Germinal center (tissue), 1 donor: Measurements from ENCODE around the gene ASIC4.

Source experiments
- DNase-seq: peaks from one replicate; pipeline ENCODE4 v3.0.0; 2012; ENCODE audit warnings: mixed read lengths, low spot score

Gene ASIC4

DNA sequence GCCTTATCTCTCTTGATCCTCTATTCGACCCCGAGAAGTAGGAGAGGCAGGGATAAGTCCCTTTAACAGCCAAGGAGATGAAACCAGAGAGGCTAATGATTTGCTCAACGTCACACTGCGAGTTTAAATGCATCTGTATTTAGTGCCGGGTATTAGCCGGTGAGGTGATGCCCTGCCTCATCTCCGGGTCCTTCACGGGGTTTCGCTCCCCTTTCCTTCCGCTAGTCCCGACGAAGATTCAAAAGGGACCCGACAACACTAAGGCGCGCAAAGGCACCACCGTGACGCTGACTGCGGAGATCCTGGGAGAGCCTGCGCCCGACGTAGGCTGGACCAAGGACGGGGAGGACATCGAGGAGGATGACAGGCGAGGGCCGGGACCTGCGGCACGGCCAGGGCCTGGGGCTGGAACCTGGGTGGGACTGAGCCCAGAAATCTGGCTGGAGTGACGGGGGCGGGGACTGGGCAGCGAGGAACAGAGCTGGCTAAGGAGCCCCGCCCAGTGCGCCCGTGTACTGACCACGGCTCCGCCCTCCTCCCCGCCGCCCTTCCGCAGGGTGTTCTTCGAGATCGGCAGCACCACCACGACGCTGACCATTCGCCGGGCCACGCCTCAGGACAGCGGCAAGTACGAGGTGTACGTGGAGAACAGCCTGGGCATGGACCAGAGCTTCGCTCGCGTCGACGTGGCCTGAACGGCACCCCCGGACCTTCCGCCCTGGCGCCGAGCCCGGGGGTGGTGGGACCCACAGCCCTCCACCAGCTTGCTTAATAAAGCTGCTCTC is 16.6 kb upstream of the ASIC4 start:
- DNase-seq, result peak; percentile 48

DNA sequence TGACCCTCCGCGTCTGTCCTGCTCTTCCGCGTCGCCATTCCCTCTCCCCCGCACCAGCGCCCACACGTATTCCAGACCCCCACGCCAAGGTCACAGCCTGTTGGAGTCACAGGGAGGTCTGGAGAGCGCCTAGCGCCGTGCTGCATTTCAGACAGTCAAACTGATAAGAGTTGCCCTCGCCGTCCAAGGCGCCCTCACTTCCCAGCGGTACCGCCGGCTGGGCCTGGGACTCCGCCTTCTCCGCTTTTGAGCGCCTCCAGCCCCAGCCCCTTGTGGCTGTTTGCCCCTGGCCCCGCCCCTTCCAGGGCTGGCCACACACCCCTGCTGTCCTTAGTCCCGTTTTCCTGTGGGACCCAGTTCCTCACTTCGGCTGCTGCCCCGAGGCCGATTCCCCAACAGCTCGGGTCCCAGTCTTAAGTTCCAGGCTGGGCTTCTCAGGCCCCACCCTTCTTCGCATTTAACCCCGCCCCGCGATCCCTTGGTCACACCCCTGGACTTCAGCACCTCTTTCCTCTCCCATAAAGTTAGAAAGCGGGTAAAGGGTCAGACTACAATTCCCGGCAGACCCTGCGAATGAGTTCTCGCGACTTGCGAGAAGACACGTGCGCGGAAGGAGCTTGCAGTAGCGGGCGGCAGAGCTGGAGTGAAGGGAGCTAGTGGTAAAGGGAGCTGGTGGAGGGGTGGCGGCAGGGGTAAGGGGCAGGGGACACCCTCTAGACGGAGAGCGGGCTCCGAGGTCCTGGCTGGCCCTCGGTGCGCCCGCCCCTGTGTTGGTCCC is 15.8 kb upstream of the ASIC4 start, which contains the start of gene GMPPA:
Gene GMPPA (plus strand): TSS at position 612 of the 778 bp plus-strand sequence. CDS start 1,085 bp downstream, outside the sequence.
- DNase-seq, result peak; percentile 97

DNA sequence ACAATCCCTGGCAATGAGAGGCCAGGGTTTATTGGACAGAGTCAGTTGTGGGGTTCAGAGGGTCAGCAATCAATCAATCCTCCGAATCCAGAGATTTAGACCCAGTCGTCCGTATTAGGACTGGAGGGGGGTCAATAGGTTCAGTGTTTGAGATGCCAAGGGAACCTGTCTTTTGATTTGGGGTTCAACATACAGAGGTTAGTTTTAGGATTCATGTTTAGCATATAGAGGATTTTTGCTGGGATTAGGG is 15.3 kb upstream of the ASIC4 start:
- no peak for DNase-seq

DNA sequence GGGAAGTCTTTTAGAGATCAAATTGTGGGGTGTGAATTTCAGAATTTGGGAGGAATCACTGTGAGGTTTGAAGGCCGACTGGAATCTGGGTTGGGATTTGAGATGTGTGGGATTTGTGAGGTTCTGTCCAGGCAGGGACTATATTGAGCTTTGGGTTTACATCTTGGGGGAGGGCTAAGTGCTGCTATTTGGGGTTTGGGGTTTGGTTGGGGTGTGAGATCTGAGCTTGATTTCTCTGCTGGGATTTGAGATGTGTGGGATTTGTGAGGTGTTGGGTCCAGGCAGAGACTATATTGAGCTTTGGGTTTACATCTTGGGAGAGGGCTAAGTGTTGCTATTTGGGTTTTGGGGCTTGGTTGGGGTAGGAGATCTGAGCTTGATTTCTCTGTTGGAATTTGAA is 14.7 kb upstream of the ASIC4 start:
- DNase-seq, result no peak

DNA sequence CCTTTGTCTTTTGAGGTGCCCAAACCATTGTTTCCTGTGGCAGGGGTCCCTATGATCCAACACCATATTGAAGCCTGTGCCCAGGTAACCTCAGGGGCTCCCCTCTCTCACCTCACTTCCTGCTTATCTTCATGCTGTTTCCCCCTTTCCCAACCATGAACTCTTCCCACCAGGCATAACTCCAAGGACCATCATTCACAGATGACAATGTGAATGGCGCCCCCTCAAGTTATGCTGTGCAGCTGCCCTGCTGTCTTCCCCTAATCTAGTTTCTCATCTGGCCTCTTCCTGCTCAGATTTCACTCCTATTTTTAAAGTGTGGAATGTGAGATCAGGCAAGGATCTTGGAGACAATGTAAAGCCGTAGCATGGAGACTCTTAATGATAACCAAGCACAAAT is 14.1 kb upstream of the ASIC4 start:
- DNase-seq, result no peak

DNA sequence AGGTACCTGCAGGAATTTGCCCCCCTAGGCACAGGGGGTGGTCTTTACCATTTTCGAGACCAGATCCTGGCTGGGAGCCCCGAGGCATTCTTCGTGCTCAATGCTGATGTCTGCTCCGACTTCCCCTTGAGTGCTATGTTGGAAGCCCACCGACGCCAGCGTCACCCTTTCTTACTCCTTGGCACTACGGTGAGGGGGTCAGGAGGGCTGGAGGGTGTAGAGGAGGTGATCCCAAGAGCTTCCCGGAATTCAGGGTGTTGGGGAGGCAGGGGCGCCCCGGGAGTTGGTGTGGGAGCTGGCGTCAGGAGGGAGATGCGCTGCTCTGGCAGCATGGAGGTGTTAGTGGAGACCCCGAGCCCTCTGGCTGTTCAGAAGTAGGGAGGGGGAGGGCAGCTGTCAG is 12.4 kb upstream of the ASIC4 start:
- DNase-seq, result no peak

DNA sequence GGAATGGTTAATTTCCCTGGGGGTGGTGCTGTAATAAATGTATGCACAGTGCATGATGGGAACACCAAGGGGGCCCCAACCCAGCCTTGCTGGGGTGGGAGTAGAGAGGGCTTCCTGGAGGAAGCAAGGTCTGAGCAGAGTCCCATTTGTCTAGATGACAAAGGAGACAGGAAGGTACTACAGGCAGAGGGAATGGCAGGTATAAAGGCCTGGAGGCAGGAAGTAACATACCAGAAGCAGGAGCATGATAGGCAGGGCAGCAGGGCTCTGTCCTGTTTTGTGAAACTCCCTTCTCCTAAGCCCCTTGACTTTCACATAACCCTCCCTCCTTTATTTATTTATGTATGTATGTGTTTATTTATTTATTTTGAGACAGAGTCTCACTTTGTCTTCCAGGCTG is 11.7 kb upstream of the ASIC4 start:
- no peak for DNase-seq

DNA sequence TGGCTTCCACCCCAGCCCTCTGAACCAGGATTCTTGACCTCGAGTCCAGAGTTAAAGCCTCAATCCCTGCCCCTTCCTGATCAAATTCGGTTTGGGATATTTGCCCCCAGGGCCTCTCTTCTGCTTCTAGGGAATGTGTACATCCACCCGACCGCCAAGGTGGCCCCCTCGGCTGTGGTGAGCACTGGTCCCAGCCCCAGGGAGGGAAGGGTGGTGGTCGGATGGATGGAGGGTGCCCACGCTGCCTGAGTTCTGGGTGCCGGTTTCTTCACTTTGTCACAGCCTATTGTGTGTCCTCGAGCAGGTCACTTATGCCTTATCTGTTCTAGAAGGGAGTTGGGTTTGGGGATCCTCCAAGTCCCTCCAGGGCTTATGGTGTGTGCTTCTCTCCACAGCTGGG is 8.7 kb upstream of the ASIC4 start:
- no peak for DNase-seq

DNA sequence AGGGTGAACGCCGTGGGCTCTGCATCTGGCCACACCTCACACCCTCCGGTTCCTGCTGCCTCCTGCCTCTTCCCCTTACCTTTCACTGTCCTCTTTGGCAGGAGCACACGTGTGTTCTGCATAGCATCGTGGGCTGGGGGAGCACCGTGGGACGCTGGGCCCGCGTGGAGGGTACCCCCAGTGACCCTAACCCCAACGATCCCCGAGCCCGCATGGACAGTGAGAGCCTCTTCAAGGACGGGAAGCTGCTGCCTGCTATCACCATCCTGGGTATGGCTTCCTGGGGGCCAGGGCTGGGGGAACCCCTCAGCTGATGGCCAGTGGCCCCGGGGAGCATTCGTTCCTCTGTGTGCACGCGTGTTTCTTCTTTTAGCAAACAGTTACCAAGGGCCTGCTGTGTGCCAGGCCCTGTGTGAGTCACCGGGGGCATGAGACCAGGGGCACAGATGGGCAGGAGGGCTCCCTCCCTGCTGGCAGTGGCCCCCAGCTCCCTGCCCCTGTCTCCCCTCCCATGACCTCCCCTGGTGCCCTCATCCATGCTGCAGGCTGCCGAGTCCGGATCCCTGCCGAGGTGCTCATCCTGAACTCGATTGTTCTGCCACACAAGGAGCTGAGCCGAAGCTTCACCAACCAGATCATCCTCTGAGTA is 8.0 kb upstream of the ASIC4 start:
- DNase-seq, result no peak

DNA sequence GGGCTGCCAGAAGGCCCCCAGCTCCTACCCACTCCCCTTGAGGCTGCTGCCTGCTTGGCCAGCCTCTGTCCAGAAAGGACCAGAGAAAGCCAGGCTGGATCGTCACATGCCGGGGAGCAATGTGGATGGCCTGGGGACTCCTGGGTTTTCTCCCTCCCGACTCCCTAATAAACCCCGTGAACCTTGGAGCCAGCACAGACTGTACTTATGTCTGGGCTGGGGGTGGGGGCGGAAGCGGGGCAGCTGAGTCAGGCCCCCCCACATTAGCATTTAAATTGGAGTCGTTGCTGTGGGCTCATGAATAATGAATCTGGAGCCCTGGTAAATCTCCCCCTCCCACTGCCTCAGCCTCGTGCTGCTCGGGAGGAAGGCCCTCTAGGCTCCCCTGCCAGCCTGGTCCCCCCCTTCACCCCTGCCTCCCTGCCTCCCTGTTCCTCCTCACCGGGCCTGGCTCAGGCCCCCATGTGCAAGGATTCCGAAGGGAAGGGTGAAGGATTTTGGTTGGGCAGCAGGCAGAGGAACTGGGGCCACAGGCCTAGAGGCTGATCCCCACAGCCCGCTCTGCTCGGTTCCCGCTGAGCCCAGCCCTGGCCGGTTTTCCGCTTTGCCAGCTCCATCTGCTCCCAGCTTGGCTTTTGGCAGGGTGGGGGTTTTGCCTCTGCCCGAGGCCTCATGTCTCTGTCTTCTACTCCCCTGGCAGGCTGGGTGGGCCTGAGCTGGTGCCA is 7.3 kb upstream of the ASIC4 start:
- DNase-seq, result no peak

DNA sequence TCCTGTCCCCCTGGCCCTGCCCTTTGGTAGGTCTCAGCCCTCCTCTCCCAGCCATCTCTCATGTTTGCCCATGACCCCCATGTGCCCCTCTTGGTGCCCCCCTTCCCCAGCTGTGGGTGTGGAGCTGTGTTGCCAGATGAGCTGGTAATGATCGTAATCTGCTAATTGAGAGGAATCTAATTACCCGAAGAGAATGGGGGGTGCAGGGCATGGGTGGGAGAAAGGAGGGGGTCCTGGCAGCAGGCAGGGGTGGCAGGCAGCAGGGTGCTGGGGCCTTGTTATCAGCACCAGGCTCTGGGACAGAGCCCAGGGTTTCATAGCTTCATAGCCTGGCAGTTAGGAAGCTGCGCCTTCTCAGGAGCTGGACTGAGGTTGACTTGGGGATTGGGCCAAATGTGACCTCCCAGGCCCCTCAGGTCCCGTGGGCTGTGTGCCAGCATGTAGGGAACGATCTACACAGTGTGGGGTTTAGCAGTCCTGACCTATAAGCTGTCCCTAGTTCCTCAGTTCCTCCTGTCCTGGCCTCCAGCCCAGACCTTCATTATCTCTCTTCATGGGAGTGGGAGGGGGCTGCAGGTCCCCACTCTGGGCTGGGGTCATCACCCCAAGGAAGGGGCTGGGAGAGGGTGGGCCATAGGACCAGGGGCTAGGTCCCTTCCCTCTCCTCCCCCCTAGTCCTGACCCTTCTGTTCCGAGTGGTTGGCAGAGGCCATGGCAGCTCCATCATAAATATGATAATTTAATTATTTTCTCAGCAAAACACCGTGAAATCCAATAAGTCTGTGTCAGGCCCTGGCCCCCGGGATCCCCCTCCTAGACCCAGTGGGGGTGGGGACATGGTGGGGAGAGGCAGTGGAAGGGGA is 6.5 kb upstream of the ASIC4 start:
- no peak for DNase-seq

DNA sequence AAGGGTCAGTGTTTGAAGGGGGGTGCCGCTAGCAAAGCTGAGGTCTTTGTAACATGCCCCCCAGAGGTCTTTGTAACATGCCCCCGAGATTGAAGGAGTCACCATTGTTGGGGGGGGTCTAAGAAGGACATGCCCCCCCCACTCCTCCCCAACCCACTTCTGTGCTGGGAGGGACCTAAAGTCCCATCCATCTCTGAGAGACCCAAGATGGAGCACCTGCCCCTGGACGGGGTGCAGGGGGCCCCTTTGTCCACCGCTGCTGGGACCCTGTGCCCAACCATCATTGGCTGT is 5.9 kb upstream of the ASIC4 start:
- DNase-seq, result no peak

DNA sequence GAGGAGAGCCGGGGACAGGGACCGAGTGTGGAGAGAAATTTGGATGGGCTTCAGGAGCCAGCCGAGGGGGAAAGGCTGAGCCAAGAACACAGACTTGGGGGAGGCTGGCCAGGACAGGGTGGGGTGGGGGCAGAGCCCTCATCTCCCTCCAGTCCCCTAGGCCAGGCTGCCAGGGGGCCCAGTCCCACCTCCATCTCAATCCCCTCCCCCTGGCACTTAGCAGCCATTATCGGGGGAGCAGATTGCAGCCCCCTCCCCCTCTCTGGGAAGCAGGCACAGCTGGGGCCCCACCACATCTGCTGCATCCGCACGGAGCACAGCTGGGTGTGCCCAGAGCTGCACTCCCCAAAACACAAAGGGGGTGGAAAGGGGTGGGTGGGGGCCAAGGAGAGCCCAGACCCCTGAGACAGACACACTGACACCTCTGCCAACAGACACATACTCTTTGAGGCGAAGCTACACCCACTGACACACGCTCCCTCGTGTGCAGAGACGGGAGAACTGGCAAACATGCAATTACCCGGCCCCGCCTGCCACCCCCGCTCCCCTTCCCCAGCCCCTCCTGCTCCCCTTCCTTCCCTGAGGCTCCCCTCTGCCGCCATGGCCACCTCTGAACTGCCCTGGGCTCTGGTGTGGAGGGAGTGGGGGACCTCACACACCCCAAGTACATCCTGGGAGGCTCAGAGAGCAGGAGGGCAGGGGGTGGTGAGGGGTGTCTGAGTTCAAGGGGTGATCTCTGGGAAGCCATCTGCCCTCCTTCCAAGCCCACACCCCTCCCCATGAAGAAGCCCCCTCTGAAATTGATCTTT is 5.1 kb upstream of the ASIC4 start:
- DNase-seq, result no peak

DNA sequence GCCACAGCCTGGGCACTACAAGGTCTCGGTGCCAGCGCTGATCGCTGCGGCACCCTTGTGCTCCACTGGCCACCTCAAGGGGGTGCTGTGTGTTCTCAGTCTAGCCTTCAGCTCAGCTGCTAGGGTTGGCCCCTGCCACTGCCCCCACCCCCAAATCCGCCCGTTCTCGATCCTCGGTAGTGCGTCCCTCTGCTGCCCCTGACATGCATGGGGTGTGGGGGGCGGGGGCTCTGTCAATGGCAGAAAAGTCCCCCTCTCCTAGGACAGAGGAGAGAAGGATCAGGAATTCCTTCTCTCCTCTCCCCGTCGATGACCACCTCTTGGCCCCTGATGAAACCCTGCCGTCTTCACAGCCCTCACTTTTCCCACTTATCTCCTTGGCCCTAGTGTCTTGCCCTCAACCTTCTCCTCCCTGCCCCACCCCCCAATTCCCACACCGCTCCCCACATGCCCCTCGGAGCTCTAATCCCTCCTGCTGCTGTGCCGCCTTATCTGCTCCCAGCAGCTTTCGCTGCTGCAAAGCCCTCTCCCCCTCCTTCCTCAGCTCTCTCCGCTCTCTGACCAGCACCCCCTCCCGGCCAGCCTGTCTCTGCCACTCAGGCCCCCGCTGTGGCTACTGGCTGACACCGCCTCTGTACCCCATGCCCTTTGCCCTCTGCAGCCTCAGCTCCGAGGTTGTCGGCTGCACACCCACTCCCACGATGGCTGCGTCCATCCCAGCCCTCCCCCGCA is 4.3 kb upstream of the ASIC4 start:
- DNase-seq, result peak; percentile 52

DNA sequence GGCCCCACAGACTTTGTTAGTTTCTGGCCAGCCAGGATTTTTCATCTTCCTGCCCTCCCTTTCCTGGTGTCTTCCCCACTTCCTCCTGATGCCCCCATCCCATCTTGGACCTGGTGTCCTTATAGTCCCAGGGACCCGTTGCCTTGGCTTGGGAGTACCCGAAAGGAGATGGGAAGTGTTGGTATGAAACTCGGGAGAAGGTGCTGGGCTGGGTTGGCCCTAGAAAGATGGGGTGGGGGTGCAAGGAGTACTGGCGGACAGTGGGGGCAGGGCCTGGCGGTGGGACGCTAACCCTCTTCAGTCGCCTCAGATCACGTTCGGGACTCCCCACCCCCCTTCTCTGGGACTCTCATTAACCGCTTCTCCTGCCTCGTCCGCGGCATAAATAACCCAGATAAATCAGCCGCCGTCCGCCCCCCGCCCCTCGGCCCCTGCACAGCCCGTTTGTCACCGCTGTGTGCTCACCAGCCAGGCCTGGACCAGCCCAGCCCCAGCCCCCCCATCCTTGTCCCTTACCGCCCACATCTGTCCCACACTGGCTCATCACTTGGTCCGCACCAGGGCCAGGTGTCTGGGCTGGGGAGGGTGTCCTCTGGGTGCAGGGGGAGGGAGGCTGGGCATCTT is 3.7 kb upstream of the ASIC4 start:
- DNase-seq, result no peak

DNA sequence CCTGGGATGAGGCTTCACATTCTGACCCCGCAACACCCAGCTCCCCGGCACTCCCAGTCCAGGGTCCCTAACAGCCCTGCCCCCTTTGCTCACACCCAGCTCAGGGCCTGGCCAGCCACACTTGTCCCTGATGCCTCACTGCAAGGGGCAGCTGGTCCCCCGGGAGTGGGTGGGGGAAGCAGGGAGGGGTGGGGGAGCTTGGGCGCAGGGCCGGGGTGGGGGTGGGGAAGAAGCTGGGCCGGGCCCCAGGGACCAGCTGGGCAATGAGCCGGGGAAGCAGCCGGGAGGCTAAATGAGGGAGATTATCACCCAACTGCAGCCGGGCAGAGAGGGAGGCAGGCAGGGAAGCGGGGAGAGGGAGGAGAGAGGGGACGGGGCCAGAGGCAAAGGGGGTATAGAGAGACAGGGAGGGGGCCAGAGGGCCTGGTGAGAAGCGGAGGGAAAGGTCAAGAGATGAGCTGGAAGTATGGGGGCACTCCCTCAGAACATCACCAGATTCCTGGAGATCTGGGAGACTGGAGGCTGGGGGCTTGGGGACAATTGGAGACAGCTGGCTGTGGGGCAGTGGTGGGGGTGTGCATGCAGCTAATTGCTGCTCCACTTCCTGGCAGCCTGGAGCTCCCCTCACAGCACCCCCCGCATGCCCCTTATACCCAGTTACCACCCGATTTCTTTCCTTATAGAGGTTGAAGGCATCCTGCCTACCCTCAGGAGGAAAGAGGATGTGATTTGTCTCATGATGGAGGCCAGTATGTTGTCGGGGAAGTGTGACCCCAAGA is 2.5 kb upstream of the ASIC4 start:
- no peak for DNase-seq

DNA sequence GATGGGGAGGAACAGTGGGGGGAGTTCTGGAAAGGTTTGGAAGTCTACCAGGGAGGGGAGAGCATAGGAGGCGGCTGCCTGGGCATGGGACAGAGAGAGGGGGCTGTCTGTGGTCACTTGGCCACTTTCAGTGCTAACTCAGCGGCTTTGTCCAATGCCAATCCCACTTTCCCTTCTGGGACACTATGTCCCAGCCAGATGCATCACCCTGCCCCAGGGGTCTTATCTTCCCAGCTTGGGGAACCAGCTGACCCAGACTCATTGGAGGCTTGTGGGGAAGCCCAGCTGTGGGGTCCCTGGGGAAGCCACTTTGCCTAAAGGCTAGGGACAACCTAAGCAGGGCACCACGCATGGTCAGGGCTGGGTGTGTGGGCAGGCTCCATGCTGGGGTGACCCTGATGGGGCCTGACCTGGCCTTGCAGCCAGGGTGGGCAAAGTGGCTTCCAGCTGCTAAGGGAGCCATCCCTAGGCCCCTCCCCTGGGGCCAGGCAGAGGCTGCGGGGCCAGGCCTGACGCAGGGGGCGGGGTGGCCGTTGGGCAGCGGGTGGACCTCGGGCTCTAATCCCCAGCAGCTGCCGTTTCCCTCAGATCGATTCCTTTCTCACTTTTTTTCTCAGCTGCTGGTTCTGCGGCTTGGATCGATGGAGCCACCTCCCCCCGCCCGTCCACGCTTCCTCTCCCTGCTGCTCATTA is 1.6 kb upstream of the ASIC4 start:
- no peak for DNase-seq

DNA sequence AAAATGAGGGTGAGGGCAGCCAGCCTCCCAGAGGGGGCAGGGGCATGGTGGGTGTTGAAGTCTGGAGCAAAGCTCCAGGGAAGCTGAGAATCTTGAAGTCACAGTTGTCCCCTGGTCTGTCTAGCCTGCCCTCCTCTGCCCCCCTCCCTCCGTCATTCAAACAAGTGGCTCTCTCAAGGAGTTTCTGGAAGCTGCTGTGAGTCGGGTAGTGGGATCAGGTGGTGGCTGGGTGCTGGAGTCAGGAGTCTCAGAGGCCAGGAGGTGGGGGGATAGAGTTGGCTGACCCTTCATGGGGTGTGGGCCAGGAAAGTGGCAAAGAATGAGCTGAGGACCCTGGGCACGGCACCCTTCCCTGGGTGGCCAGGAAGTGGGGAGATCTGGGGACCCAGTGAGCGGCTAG is 495 bp upstream of the ASIC4 start:
- no peak for DNase-seq
